ENCODE results near the gene APOL6. TPM values are rescaled to one million over a fixed set of nuclear protein-coding genes. Genes with fewer than 3 reads are reported as not detected.
A peak's percentile ranks its signal among the peaks of the same experiment; 100 is the strongest.

The APOL6 gene
- total RNA-seq, 1 donor from 2014 or later, result 1.2 TPM

DNA sequence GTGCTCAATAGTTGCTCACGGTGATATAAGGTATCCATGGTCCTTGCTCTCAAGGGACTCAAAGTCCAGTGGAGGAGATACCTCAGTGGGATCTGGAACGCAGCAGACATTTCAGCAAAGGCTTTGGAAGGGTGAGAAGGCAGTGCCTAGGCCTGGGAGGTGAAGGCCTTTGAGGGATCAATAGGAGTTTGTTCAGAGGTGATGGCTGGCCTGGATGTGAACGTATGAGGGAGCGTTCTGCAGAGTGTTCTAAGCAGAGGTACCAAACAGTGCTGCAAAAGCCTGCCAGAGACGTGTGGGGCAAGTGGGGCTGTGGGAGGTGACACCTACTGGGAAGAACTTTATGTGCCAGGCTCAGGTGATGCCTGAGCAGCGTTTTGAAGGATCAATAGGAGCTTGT is 23.7 kb upstream of the APOL6 start:
- Mint-ChIP-seq H3K36me3 (no peaks in the 10 kb centered on the region), H3K27me3 (ENCODE audit: low read depth) (no peaks in the 10 kb centered on the region)

DNA sequence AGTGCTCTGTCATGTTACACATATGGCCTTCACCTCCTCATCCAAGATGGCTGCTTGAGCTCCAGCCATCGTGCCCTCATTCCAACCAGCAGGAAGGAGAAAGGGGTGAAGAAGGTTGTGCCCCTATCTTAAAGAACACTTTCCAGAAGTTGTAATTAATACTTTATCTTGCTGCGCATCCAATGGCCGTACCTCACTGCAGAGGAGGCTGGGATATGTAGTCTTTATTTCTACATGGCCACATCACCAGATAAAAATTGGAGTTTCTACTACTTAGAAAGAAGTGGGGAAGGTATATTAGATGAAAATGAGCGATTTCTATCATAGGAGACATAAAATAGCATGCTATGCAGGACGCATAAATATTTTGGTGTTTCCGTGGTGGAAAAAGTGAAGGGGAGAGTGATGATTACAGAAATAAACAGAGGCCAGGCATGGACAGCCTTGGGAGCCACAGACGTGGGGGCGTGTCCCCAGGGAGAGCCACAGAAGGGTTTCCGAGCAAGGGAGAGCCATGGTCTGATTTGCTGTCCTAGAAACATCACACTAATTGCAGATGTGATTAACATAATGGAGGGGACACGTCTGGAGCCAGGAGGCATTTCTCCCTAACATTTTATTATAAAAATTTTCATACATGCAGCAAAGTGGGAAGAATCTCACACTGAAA is 22.3 kb upstream of the APOL6 start:
- Mint-ChIP-seq H3K36me3 (no peaks in the 10 kb centered on the region), H3K27me3 (ENCODE audit: low read depth) (no peaks in the 10 kb centered on the region), H3K4me1 (peaks cover 28% of the 10 kb centered on the region), H3K9me3 (no peaks in the 10 kb centered on the region), H3K27ac (peak overlapping the region; percentile 1), H3K4me3 (no peak overlapping the region)
- DNase-seq (ENCODE audit: low spot score in 2 of 2, unreplicated experiment in 2 of 2), result no peak
- TF ChIP-seq, protein P1, sequence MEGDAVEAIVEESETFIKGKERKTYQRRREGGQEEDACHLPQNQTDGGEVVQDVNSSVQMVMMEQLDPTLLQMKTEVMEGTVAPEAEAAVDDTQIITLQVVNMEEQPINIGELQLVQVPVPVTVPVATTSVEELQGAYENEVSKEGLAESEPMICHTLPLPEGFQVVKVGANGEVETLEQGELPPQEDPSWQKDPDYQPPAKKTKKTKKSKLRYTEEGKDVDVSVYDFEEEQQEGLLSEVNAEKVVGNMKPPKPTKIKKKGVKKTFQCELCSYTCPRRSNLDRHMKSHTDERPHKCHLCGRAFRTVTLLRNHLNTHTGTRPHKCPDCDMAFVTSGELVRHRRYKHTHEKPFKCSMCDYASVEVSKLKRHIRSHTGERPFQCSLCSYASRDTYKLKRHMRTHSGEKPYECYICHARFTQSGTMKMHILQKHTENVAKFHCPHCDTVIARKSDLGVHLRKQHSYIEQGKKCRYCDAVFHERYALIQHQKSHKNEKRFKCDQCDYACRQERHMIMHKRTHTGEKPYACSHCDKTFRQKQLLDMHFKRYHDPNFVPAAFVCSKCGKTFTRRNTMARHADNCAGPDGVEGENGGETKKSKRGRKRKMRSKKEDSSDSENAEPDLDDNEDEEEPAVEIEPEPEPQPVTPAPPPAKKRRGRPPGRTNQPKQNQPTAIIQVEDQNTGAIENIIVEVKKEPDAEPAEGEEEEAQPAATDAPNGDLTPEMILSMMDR (IDR thresholded peaks at IDR 0.05; ENCODE audit: unreplicated experiment), result no peak

More for the DNA sequence above, 23.7 kb upstream of the APOL6 start:
- Mint-ChIP-seq H3K9me3 (no peaks in the 10 kb centered on the region), H3K4me3 (no peak overlapping the region), H3K27ac (no peak overlapping the region), H3K4me1 (peaks cover 20% of the 10 kb centered on the region)
- DNase-seq (ENCODE audit: low spot score in 2 of 2, unreplicated experiment in 2 of 2), result no peak
- TF ChIP-seq, protein P1 (IDR thresholded peaks at IDR 0.05; ENCODE audit: unreplicated experiment), result no peak

DNA sequence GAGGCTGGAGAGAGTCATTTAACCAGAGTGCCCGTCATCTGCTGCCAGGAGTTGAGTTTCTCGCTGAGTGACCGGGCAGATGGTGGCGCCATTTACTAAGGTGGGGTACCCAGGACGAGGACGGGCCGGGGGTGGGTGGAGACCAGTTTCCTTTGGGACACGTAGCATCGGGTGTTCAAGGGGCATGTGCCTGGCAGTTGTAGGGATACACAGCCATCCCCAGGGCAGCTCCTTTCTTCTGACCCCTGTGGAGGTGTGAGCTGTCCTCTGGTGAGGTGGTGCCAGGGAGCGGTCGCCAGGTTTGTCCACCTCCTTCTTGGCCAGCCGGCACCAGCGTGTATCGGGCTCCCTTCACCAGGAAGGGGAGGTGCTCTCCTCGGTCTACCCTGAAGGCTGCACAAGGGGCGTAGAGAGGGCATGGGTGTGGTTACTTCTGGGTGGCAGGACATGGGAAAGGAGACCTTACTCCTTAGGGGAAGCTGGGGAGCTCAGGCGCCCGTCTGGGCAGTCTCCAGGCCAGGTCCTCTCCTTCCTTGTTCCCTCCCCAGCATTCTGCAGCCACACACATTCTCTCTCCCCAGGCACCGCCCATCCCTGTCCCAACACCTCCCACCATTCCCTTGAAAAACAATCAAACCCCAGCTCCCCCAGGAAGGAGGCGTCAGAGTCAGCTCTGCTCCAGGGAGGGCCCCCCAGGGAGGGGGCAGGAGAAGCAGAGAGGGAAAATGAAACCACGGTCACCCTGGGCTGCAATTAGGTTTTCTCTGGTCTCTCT is 20.8 kb upstream of the APOL6 start:
- Mint-ChIP-seq H3K9me3 (no peaks in the 10 kb centered on the region), H3K4me1 (peaks cover 27% of the 10 kb centered on the region), H3K27ac (peak overlapping the region; percentile 64), H3K27me3 (ENCODE audit: low read depth) (no peaks in the 10 kb centered on the region), H3K36me3 (no peaks in the 10 kb centered on the region), H3K4me3 (peak overlapping the region; percentile 71)
- DNase-seq (ENCODE audit: low spot score in 2 of 2, unreplicated experiment in 2 of 2), result peak in 1 of 2 experiments; percentile 48
- TF ChIP-seq, protein P1 (IDR thresholded peaks at IDR 0.05; ENCODE audit: unreplicated experiment), result no peak

DNA sequence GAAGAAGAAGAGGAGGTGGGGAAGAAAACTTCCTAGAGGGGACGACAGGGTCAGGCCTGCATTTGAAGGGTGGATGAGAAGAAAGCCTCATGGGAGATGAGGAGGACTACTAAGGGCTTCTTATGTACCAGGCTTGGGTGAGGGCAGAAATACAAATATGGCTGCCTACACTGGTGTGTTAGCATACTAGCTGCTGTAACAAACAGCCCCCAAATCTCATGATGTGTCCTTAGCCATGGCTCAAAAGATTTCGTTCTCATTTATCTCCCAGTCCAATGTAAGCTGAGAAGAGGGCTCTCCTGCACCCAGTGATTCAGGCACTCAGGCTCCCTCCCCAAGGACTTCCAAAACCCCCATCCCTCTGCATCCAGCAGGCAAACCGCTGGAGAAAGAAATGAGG is 19.5 kb upstream of the APOL6 start:
- no peak overlapping the region for H3K27ac Mint-ChIP-seq
- DNase-seq (ENCODE audit: low spot score in 2 of 2, unreplicated experiment in 2 of 2), result no peak
- TF ChIP-seq, protein P1 (IDR thresholded peaks at IDR 0.05; ENCODE audit: unreplicated experiment), result no peak
- H3K9me3 Mint-ChIP-seq, result no peaks in the 10 kb centered on the region
- H3K27me3 Mint-ChIP-seq (ENCODE audit: low read depth), result no peaks in the 10 kb centered on the region
- peaks cover 22% of the 10 kb centered on the region for H3K4me1 Mint-ChIP-seq
- H3K4me3 Mint-ChIP-seq, result no peak overlapping the region
- no peaks in the 10 kb centered on the region for H3K36me3 Mint-ChIP-seq

DNA sequence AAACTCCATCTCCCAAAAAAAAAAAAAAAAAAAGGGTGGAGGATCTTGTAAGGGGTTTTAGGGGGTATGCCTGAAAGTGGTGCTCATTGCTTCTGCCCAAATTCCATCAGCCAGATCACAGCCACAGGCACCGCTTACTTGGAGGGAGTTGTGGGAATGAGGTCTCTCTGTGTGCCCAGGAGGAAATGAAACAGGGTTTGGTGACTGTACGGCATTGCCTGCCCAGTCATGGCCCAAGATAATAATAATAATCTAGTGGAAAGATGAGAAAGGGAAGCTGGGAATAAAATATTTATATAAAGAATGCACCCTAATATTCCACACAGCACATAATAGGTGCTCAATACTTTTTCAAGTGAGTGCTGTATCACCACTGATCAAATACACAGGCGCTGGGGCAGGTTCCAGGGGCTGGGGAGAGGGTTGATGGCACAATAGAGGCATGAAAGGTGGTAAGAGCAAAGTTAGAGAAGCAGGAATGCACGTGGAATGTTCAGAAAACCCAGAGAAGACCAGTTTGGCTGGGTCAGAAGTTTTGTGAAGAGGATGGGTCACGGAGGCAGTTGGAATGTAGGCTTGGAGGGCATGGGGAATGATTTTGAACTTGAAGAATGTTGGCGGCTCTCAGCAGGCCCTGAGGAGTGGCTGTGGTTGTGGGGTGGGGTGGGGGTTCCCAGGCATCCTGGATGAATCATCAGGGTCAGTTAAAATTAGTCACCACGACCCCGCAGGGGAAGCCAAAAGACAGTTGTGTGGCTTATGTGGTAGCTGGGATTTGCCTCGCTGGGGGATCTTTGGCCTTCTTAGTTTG is 18.6 kb upstream of the APOL6 start:
- no peak for DNase-seq (ENCODE audit: low spot score in 2 of 2, unreplicated experiment in 2 of 2)
- Mint-ChIP-seq H3K4me3 (no peak overlapping the region), H3K27ac (peak overlapping the region; percentile 74), H3K36me3 (no peaks in the 10 kb centered on the region), H3K4me1 (peaks cover 22% of the 10 kb centered on the region), H3K27me3 (ENCODE audit: low read depth) (no peaks in the 10 kb centered on the region), H3K9me3 (no peaks in the 10 kb centered on the region)
- TF ChIP-seq, protein P1 (IDR thresholded peaks at IDR 0.05; ENCODE audit: unreplicated experiment), result no peak

Data from mesothelial cell of epicardium (in vitro differentiated cells).